OCI-LY7 (cell line): Measurements from ENCODE around the gene PSD2.
A peak's percentile ranks its signal among the peaks of the same experiment; 100 is the strongest.

ENCODE experiments used
- CTCF ChIP-seq: fragments of 200-600 bp; sonication (generic); conservative IDR thresholded peaks from 2 replicates; pipeline ENCODE4 v1.5.1; 2014; ENCODE audit warnings: mild to moderate bottlenecking, antibody characterized with exemption, low read length, moderate library complexity, mixed read lengths
- EZH2phosphoT487 ChIP-seq: fragments of 200-600 bp; sonication (generic); IDR thresholded peaks from 2 replicates; pipeline ENCODE4 v1.6.1; 2018; ENCODE audit warnings: low read depth, borderline replicate concordance, mild to moderate bottlenecking, mixed run types, antibody characterized with exemption, low read length, moderate library complexity, mixed read lengths

GRCh38 chr5:139847790-139848507, 52.3 kb downstream of the PSD2 start:
- TF ChIP-seq CTCF, result no peak
- 0 out of 2 replicates have a peak, but pooled peaks have one; percentile 60 for TF ChIP-seq EZH2phosphoT487
